ENCODE results near the gene RNF212. TPM values are rescaled to one million over a fixed set of nuclear protein-coding genes. Genes with fewer than 3 reads are reported as not detected.

The RNF212 gene
- total and polyA plus RNA-seq, 2 of the 13 experiments (the other 11 are each of a cell fraction or from before 2014, with no cell fraction given) = not detected

- no peak for DNase-seq (ENCODE audit: low spot score)
- no TSS peak for BruUV-seq (replicated peaks)
- 26% methylated on average over 5 of the region's 6 CpGs for WGBS (ENCODE audit: low lambda C conversion rate)
- in situ Hi-C loops (cut with HindIII; ENCODE audit: extremely low pct_ligation_motif_present, low pct_unique_long_range_greater_than_20kb) (no loop called here), intact Hi-C loops (cut with micrococcal nuclease; ENCODE audit: unreplicated experiment) (no loop called here)
- ChIA-PET POLR2A (no interaction called here), CTCF (ENCODE audit: low intra/inter-chr PET ratio, low total read pairs) (no interaction called here)
- H3K4me3 ChIP-seq (replicated peaks in 1 of 3; ENCODE audit: insufficient read depth in 1 of 3, low read depth in 2 of 3, low read length in 3 of 3) = no peak overlapping the region
- H3K9me3 ChIP-seq (ENCODE audit: low read length) = peaks cover 3% of the 10 kb centered on the region; the same call in 1 of the 2 replicates
- H3K36me3 ChIP-seq (replicated peaks in 1 of 2; ENCODE audit: control insufficient read depth in 1 of 2, insufficient read depth in 2 of 2, low read length in 2 of 2) = no peaks in the 10 kb centered on the region
- H2AFZ ChIP-seq (ENCODE audit: low read length) = no peak overlapping the region
- H3K4me1 ChIP-seq (ENCODE audit: insufficient read depth, low read length) = no peaks in the 10 kb centered on the region
- no peaks in the 10 kb centered on the region for H3K79me2 ChIP-seq (ENCODE audit: insufficient read depth, low read length)
- no peak for ATAC-seq
- FAIRE-seq = no peak
- no peaks in the 10 kb centered on the region for H4K20me1 ChIP-seq (ENCODE audit: insufficient read depth, low read length)
- H3K27me3 ChIP-seq (ENCODE audit: control insufficient read depth in 1 of 2, insufficient read depth in 2 of 2, low read length in 2 of 2) = peaks cover 7 to 42% of the 10 kb centered on the region in 2 experiments; a peak in 4 of 5 replicates
- no peak overlapping the region for H3K4me2 ChIP-seq (ENCODE audit: low read depth, low read length)
- H3K27ac ChIP-seq (ENCODE audit: extremely low read length, insufficient read depth, low read length) = no peak overlapping the region
- H3K9ac ChIP-seq (ENCODE audit: insufficient read depth, low read depth, low read length) = no peak overlapping the region
- no peak for TF ChIP-seq ZNF737 (CRISPR knock-in tag; IDR thresholded peaks at IDR 0.05; ENCODE audit: borderline replicate concordance)
- TF ChIP-seq KLF6 (CRISPR knock-in tag; IDR thresholded peaks at IDR 0.05) = no peak
- no peak for TF ChIP-seq ZBTB14 (CRISPR knock-in tag; IDR thresholded peaks at IDR 0.05)
- no peak for TF ChIP-seq GRHL1 (CRISPR knock-in tag; conservative IDR thresholded peaks at IDR 0.05)
- TF ChIP-seq HNF4G (IDR thresholded peaks at IDR 0.05; ENCODE audit: borderline replicate concordance, low read depth, low read length) = no peak
- no peak for TF ChIP-seq HNF4G (CRISPR knock-in tag; IDR thresholded peaks at IDR 0.05; ENCODE audit: borderline replicate concordance, low read depth)
- TF ChIP-seq CEBPG (CRISPR knock-in tag; IDR thresholded peaks at IDR 0.05) = no peak
- no peak for TF ChIP-seq ZNF276 (CRISPR knock-in tag; IDR thresholded peaks at IDR 0.05; ENCODE audit: low read depth)
- no peak for TF ChIP-seq POLR2AphosphoS5 (IDR thresholded peaks at IDR 0.05; ENCODE audit: low read depth, low read length)
- TF ChIP-seq RNF219 (CRISPR knock-in tag; IDR thresholded peaks at IDR 0.05) = no peak
- no peak for TF ChIP-seq ZNF792 (CRISPR knock-in tag; IDR thresholded peaks at IDR 0.05)
- TF ChIP-seq STAT5B (CRISPR knock-in tag; IDR thresholded peaks at IDR 0.05) = no peak
- no peak for TF ChIP-seq TERF1 (CRISPR knock-in tag; IDR thresholded peaks at IDR 0.05)
- no peak for TF ChIP-seq ZNF710 (CRISPR knock-in tag; IDR thresholded peaks at IDR 0.05; ENCODE audit: borderline replicate concordance)
- TF ChIP-seq ZNF136 (CRISPR knock-in tag; IDR thresholded peaks at IDR 0.05; ENCODE audit: low read depth) = no peak
- no peak for TF ChIP-seq NFIB (CRISPR knock-in tag; IDR thresholded peaks at IDR 0.05; ENCODE audit: borderline replicate concordance)
Measured at GRCh38 chr4:1094336-1094690, 19.1 kb downstream of the RNF212 start.

Measured in HepG2 (cell line).